Body of pancreas (tissue), 4 donors: ENCODE results near the gene TMEM40. TPM values are rescaled to one million over a fixed set of nuclear protein-coding genes. Genes with fewer than 3 reads are reported as not detected.

Experiments used
- ATAC-seq: fragments of 150-250 bp; one replicate; pipeline ENCODE4 v1.9.1; 2016
- DNase-seq, 4 donors: peaks; one replicate each; pipeline ENCODE4 v3.0.0-alpha.2; 2019
- H3K27ac ChIP-seq, 4 donors: fragments of 200-600 bp; sonication (generic); 1 replicate in 3 of 4; 2 replicates in 1 of 4; pipeline versions ENCODE4 v1.5.1 to v1.6.1; 2016 to 2019; ENCODE audit warnings: mild to moderate bottlenecking in 1 of 4, mixed read lengths in 1 of 4, moderate library complexity in 1 of 4
- H3K27me3 ChIP-seq, 2 donors: fragments of 200-600 bp; sonication (generic); one replicate each; pipeline ENCODE4 v1.6.0; 2016; ENCODE audit warnings: mild to moderate bottlenecking in 1 of 2
- H3K36me3 ChIP-seq, 2 donors: fragments of 200-600 bp; sonication (generic); replicated peaks in 1 of 2; 2 replicates each; pipeline ENCODE4 v1.5.1; 2016; ENCODE audit warnings: low read depth in 2 of 2; ENCODE audit not compliant: insufficient read depth in 1 of 2
- H3K4me1 ChIP-seq: fragments of 200-600 bp; sonication (generic); one replicate; pipeline ENCODE4 v1.6.0; 2016
- H3K4me3 ChIP-seq, 2 donors: fragments of 200-600 bp; sonication (generic); 1 replicate in 1 of 2; 2 replicates in 1 of 2; pipeline ENCODE4 v1.5.1; 2016 to 2019
- H3K9me3 ChIP-seq, 3 donors: fragments of 200-600 bp; sonication (generic); 1 replicate in 2 of 3; 2 replicates in 1 of 3; pipeline ENCODE4 v1.5.1; 2016
- POLR2A ChIP-seq, 3 donors: fragments of 450-650 bp; IDR thresholded peaks; one replicate each; pipeline ENCODE4 v1.6.1; 2016; ENCODE audit warnings: antibody characterized with exemption in 3 of 3, mild to moderate bottlenecking in 2 of 3
- WGBS, 2 donors: methylation state at CpG; one replicate each; pipeline ENCODE4 v1.1.5; 2017; 5-methylcytosine and 5-hydroxymethylcytosine counted together
- intact Hi-C: fragments of 100-400 bp; cut with DNase I; formaldehyde crosslinking; loops from one replicate; pipeline ENCODE4 v1.15.1; 2023
- total RNA-seq, 2 donors: library from RNA; depleted of rRNA; stranded (reverse); fragments of >200 nt; gene quantifications; one replicate each; pipeline ENCODE4 v1.1.0, GENCODE V29; 2016
- TF ChIP-seq, protein P1 (sequence below), 7 experiments: fragments of 450-650 bp in 4 of 7; fragments of 200-600 bp in 3 of 7; sonication (generic) in 3 of 7; IDR thresholded peaks; one replicate each; pipeline ENCODE4 v1.5.1; 2016 to 2019; ENCODE audit warnings: antibody characterized with exemption in 7 of 7

Gene TMEM40
- total RNA-seq, 2 donors from 2014 or later = not detected

DNA sequence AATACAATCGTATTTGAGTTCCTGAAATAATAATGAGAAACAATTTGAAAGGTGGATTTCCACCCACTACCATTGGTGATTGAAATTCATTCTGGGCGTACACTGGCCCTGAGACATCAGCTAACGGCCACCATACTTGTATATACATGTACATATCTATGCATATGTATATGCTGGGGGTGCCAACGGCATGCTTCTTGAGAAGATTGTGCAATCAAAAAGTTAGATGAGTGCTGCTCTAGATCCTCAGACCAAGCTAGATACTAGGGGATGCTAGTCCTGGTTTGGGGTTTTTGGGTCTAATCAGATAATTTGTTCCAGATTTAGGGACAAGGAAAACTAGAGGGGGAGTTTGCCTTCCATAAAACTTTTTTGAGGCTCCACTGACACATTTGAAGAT, 2.9 kb downstream of the TMEM40 start:
- Histone ChIP-seq H3K9me3 (no peaks in the 10 kb centered on the region), H3K4me1 (no peaks in the 10 kb centered on the region), H3K27me3 (no peaks in the 10 kb centered on the region), H3K27ac (no peak overlapping the region), H3K36me3 (no peaks in the 10 kb centered on the region), H3K4me3 (no peak overlapping the region)
- no peak for DNase-seq
- intact Hi-C loops = no loop called here
- 70 to 80% methylated on average over 4 of the region's 4 CpGs for WGBS, 2 donors
- TF ChIP-seq POLR2A (IDR thresholded peaks at IDR 0.05) = no peak
- TF ChIP-seq, protein P1, sequence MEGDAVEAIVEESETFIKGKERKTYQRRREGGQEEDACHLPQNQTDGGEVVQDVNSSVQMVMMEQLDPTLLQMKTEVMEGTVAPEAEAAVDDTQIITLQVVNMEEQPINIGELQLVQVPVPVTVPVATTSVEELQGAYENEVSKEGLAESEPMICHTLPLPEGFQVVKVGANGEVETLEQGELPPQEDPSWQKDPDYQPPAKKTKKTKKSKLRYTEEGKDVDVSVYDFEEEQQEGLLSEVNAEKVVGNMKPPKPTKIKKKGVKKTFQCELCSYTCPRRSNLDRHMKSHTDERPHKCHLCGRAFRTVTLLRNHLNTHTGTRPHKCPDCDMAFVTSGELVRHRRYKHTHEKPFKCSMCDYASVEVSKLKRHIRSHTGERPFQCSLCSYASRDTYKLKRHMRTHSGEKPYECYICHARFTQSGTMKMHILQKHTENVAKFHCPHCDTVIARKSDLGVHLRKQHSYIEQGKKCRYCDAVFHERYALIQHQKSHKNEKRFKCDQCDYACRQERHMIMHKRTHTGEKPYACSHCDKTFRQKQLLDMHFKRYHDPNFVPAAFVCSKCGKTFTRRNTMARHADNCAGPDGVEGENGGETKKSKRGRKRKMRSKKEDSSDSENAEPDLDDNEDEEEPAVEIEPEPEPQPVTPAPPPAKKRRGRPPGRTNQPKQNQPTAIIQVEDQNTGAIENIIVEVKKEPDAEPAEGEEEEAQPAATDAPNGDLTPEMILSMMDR (IDR thresholded peaks at IDR 0.05) = no peak
- no peak for ATAC-seq

DNA sequence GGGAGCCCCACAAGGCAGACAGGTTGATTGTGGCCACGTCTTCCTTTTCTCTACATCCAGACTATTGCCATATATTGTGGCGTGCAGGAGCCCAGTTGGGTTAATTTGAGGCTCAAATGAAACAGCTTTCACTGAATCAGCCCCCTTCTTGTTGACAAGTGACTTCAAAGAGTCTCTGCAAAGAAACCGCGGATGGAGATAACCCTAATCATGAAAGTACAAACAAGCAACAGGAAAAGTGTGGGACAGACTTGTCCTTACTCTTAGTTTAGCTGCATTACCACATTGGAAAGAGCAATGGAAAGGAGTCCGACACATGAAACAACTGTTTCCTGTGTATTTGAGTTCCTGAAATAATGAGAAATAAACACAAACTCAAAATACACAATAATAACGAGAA, 3.3 kb downstream of the TMEM40 start:
- Histone ChIP-seq H3K36me3 (no peaks in the 10 kb centered on the region), H3K4me3 (no peak overlapping the region), H3K9me3 (no peaks in the 10 kb centered on the region), H3K4me1 (no peaks in the 10 kb centered on the region), H3K27ac (no peak overlapping the region), H3K27me3 (no peaks in the 10 kb centered on the region)
- DNase-seq (no peak), ATAC-seq (no peak)
- no peak for TF ChIP-seq POLR2A (IDR thresholded peaks at IDR 0.05)
- TF ChIP-seq, protein P1 (IDR thresholded peaks at IDR 0.05) = no peak
- intact Hi-C loops = no loop called here
- 68 to 69% methylated on average over 6 of the region's 6 CpGs for WGBS, 2 donors

DNA sequence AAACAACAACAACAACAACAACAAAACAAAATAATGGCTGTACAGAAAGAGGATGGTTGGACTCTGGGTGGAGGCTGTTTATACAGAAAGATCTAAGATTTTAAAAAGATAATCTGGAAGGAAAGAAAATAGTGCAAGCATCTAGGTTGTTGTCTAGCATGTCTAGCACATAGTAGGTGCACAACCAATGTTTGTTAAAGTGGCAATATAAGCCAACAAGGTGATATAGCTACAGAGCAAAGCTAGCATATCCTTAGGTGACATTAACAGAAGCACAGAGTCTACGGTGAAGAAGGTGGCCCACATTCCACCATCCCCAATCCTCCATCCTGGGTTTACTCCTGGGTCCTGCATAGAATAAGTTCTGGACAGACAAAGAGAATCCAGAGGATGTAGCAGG, 4.7 kb downstream of the TMEM40 start:
- no peak overlapping the region for H3K27ac ChIP-seq
- WGBS, 2 donors = 92 to 94% methylated on average over 1 of the region's 1 CpG
- no peak for TF ChIP-seq POLR2A (IDR thresholded peaks at IDR 0.05)
- TF ChIP-seq, protein P1 (IDR thresholded peaks at IDR 0.05) = no peak
- DNase-seq = no peak
- H3K27me3 ChIP-seq = no peaks in the 10 kb centered on the region
- H3K4me1 ChIP-seq = peaks cover 8% of the 10 kb centered on the region
- no peaks in the 10 kb centered on the region for H3K9me3 ChIP-seq
- intact Hi-C loops = no loop called here
- H3K36me3 ChIP-seq = no peaks in the 10 kb centered on the region
- H3K4me3 ChIP-seq = no peak overlapping the region
- ATAC-seq = no peak

DNA sequence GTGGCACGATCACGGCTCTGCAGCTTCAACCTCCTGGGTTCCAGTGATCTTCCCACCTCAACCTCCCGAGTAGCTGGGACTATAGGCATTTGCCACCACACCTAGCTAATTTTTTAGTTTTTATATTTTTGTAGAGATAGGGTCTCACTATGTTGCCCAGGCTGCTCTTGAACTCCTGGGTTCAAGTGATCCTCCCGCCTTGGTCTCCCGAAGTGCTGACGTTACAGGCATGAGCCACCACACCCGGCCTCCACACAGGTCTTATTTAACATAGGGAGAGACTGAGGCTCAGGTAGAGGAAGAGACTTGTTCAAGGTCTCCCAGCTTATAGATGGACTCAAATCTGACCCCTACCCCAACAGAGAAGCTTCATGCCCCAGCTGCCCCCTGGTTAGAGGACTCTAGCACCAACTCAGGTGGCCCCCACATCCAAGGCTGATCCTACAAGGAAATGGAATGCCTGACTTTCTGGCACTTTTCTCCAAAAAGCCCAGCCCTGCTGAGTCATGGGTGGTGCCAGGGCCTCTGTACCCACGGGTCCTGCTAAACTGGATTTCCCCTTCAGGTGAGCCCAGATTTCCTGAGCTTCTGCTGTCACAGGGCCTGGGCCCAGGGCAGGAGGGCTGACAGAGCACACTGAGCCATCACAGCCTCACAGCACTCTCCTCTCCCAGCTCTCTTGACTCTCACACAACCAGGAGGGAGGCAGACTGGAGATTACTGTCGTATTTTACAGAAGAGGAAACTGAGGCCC, 5.6 kb downstream of the TMEM40 start:
- 77 to 89% methylated on average over 8 to 9 of the region's 9 CpGs for WGBS, 2 donors
- TF ChIP-seq, protein P1 (IDR thresholded peaks at IDR 0.05) = no peak
- no peak for TF ChIP-seq POLR2A (IDR thresholded peaks at IDR 0.05)

DNA sequence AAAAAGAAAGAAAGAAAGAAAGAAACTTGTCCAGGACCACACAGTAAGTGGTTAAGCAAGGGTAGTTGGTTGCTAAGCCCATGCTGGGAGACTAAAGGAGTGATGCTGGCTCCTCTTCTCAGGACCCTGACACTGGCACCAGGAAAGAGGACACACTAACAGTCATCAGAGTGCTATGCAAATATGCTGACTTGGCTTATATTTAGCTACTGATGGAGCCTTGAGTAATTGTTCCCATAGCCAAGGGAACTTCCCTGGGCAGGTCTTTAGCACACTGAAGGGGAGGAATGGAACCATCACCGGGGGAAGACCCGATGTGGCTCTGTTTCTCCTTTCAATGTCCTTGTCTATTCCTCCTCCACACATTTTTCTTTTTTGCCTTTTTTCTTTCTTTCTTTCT, 6.2 kb downstream of the TMEM40 start:
- Histone ChIP-seq H3K4me3 (no peak overlapping the region), H3K27ac (no peak overlapping the region), H3K27me3 (no peaks in the 10 kb centered on the region), H3K36me3 (no peaks in the 10 kb centered on the region), H3K9me3 (no peaks in the 10 kb centered on the region), H3K4me1 (peaks cover 8% of the 10 kb centered on the region)
- intact Hi-C loops = no loop called here
- TF ChIP-seq POLR2A (IDR thresholded peaks at IDR 0.05) = no peak
- TF ChIP-seq, protein P1 (IDR thresholded peaks at IDR 0.05) = no peak
- DNase-seq (no peak), ATAC-seq (no peak)
- 70 to 86% methylated on average over 2 of the region's 2 CpGs for WGBS, 2 donors

More for the DNA sequence above, 5.6 kb downstream of the TMEM40 start:
- no peak overlapping the region for H3K27ac ChIP-seq
- intact Hi-C loops = no loop called here
- no peaks in the 10 kb centered on the region for H3K9me3 ChIP-seq
- no peaks in the 10 kb centered on the region for H3K36me3 ChIP-seq
- H3K27me3 ChIP-seq = no peaks in the 10 kb centered on the region
- H3K4me1 ChIP-seq = peaks cover 8% of the 10 kb centered on the region
- DNase-seq = no peak
- ATAC-seq = no peak
- H3K4me3 ChIP-seq = no peak overlapping the region
